Right atrium auricular region (tissue), 2 donors: ENCODE measurements around the gene TCFL5. TPM values are rescaled to one million over a fixed set of nuclear protein-coding genes. Genes with fewer than 3 reads are reported as not detected.

Experiments
- DNase-seq: peaks from one replicate; pipeline ENCODE4 v3.0.0-alpha.2; 2019; ENCODE audit warnings: low spot score
- H3K27ac ChIP-seq, 2 donors: fragments of 200-600 bp; sonication (generic); 1 replicate in 1 of 2; 2 replicates in 1 of 2; pipeline ENCODE4 v1.5.1; 2016 to 2019
- H3K27me3 ChIP-seq, 2 donors: fragments of 200-600 bp; sonication (generic); one replicate each; pipeline versions ENCODE4 v1.5.1 to v1.6.0; 2017 to 2019
- H3K36me3 ChIP-seq: fragments of 200-600 bp; sonication (generic); one replicate; pipeline ENCODE4 v1.5.1; 2016
- H3K4me1 ChIP-seq, 2 donors: fragments of 200-600 bp; sonication (generic); one replicate each; pipeline versions ENCODE4 v1.5.1 to v1.6.0; 2017 to 2019
- H3K4me3 ChIP-seq, 2 donors: fragments of 200-600 bp; sonication (generic); 1 replicate in 1 of 2; 2 replicates in 1 of 2; pipeline ENCODE4 v1.5.1; 2017 to 2019; ENCODE audit warnings: mild to moderate bottlenecking in 1 of 2, moderate library complexity in 1 of 2
- H3K9me3 ChIP-seq, 2 donors: fragments of 200-600 bp; sonication (generic); one replicate each; pipeline ENCODE4 v1.5.1; 2019
- CTCF ChIP-seq, 2 donors: fragments of 200-600 bp; sonication (generic); IDR thresholded peaks; one replicate each; pipeline ENCODE4 v1.5.1; 2019; ENCODE audit warnings: antibody characterized with exemption in 2 of 2
- total RNA-seq, 2 donors: library from RNA; depleted of rRNA; stranded (reverse); fragments of >200 nt; gene quantifications; one replicate each; pipeline ENCODE4 v1.1.0, GENCODE V29; 2016

Gene TCFL5
- total RNA-seq, 2 donors from 2014 or later = 4.8 to 6.4 TPM

- TF ChIP-seq CTCF (IDR thresholded peaks at IDR 0.05) = no peak
- no peak for DNase-seq
- no peaks in the 10 kb centered on the region for H3K9me3 ChIP-seq
- no peaks in the 10 kb centered on the region for H3K27me3 ChIP-seq
- H3K4me3 ChIP-seq = no peak overlapping the region
- no peaks in the 10 kb centered on the region for H3K4me1 ChIP-seq
- no peaks in the 10 kb centered on the region for H3K36me3 ChIP-seq
- no peak overlapping the region for H3K27ac ChIP-seq
Measured at GRCh38 chr20:62840244-62841197, 21.1 kb downstream of the TCFL5 start.

- Histone ChIP-seq H3K9me3 (no peaks in the 10 kb centered on the region), H3K27ac (no peak overlapping the region), H3K4me1 (no peaks in the 10 kb centered on the region), H3K36me3 (no peaks in the 10 kb centered on the region), H3K4me3 (no peak overlapping the region), H3K27me3 (no peaks in the 10 kb centered on the region)
- TF ChIP-seq CTCF (IDR thresholded peaks at IDR 0.05) = no peak
- DNase-seq = no peak
Measured at GRCh38 chr20:62839816-62840215, 21.8 kb downstream of the TCFL5 start.

- no peaks in the 10 kb centered on the region for H3K9me3 ChIP-seq
- no peaks in the 10 kb centered on the region for H3K27me3 ChIP-seq
- no peaks in the 10 kb centered on the region for H3K36me3 ChIP-seq
- H3K27ac ChIP-seq = no peak overlapping the region
- H3K4me3 ChIP-seq = no peak overlapping the region
- TF ChIP-seq CTCF (IDR thresholded peaks at IDR 0.05) = no peak
- no peaks in the 10 kb centered on the region for H3K4me1 ChIP-seq
- DNase-seq = no peak
Measured at GRCh38 chr20:62839261-62839660, 22.4 kb downstream of the TCFL5 start.

- DNase-seq = no peak
- no peak for TF ChIP-seq CTCF (IDR thresholded peaks at IDR 0.05)
Measured at GRCh38 chr20:62838128-62838891, 23.3 kb downstream of the TCFL5 start.

GRCh38 chr20:62837790-62838127 lies 23.9 kb downstream of the TCFL5 start:
- no peaks in the 10 kb centered on the region for H3K9me3 ChIP-seq
- no peaks in the 10 kb centered on the region for H3K36me3 ChIP-seq
- DNase-seq = no peak
- no peak overlapping the region for H3K27ac ChIP-seq
- H3K4me1 ChIP-seq = no peaks in the 10 kb centered on the region
- no peak for TF ChIP-seq CTCF (IDR thresholded peaks at IDR 0.05)
- H3K27me3 ChIP-seq = no peaks in the 10 kb centered on the region
- no peak overlapping the region for H3K4me3 ChIP-seq

More at GRCh38 chr20:62838128-62838891, 23.3 kb downstream of the TCFL5 start:
- Histone ChIP-seq H3K27ac (no peak overlapping the region), H3K36me3 (no peaks in the 10 kb centered on the region), H3K27me3 (no peaks in the 10 kb centered on the region), H3K4me1 (no peaks in the 10 kb centered on the region), H3K9me3 (no peaks in the 10 kb centered on the region), H3K4me3 (no peak overlapping the region)
